Measurements from ENCODE around the gene UBE2V1. TPM values are rescaled to one million over a fixed set of nuclear protein-coding genes. Genes with fewer than 3 reads are reported as not detected.
"Not testable (repeated sequence)": the region's sequence is repeated elsewhere in the genome, so short reads cannot be mapped to it uniquely, and the experiment has no call there.

The UBE2V1 gene
- total RNA-seq, 6 donors from 2014 or later = 50.3 to 116 (median 69.9) TPM

DNA sequence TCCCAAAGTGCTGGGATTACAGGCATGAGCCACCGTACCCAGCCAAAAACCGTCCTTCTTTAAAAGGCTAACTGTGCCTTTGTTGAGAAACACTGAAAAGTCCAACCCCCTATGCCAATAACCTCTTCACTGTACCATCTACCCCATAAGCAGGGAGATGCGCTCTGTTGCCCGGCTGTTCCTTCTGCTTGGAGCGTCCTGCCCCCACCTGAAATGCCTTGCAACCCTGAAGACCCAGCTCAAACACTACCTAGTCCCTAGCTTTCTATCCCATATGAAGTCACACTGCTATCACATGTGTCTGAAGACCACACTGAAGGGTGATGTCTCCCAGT lies 27.8 kb downstream of the UBE2V1 start:
- Histone ChIP-seq H3K36me3 (peaks cover 3 to 49% (median 20%) of the 10 kb centered on the region in 4 donors), H3K27me3 (no peaks in the 10 kb centered on the region), H3K27ac (peak overlapping the region in 3 of 4 donors; percentile 78 to 86 (median 85)), H3K4me1 (peaks cover 25 to 30% (median 29%) of the 10 kb centered on the region in 4 donors), H3K4me3 (peak overlapping the region in 1 of 4 donors; percentile 34), H3K9me3 (no peaks in the 10 kb centered on the region)
- DNase-seq (no peak), ATAC-seq (ENCODE audit: low FRiP score in 2 of 2) (no peak)
- 53 to 79% methylated on average over 3 to 5 of the region's 5 CpGs for WGBS, 2 donors
- TF ChIP-seq POLR2A (IDR thresholded peaks at IDR 0.05) (no peak), POLR2AphosphoS5 (IDR thresholded peaks at IDR 0.05) (no peak), EP300 (IDR thresholded peaks at IDR 0.05) (no peak)
- TF ChIP-seq, protein P1, sequence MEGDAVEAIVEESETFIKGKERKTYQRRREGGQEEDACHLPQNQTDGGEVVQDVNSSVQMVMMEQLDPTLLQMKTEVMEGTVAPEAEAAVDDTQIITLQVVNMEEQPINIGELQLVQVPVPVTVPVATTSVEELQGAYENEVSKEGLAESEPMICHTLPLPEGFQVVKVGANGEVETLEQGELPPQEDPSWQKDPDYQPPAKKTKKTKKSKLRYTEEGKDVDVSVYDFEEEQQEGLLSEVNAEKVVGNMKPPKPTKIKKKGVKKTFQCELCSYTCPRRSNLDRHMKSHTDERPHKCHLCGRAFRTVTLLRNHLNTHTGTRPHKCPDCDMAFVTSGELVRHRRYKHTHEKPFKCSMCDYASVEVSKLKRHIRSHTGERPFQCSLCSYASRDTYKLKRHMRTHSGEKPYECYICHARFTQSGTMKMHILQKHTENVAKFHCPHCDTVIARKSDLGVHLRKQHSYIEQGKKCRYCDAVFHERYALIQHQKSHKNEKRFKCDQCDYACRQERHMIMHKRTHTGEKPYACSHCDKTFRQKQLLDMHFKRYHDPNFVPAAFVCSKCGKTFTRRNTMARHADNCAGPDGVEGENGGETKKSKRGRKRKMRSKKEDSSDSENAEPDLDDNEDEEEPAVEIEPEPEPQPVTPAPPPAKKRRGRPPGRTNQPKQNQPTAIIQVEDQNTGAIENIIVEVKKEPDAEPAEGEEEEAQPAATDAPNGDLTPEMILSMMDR (IDR thresholded peaks at IDR 0.05) = no peak

DNA sequence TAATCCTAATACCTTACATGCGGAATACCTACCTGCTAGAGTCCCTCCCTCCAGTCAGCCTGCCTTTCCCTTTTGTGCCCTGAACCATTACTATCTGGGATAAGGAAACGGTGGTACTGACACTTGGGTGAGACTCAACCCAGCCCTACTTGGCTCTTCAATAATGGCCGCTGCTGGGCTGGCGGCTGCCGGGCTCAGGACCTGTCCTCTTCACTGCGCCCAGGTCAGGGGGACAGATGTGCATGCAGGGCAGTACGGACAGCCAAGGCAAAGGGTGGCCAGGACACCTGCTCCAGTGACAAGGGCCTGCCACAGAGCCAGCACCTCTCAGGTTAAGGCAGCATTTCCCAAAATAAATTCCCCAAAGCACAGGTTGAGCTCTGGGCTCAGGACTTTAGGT lies 29.9 kb downstream of the UBE2V1 start:
- Histone ChIP-seq H3K36me3 (peaks cover 3 to 33% (median 18%) of the 10 kb centered on the region in 4 donors), H3K4me1 (peaks cover 25 to 30% (median 29%) of the 10 kb centered on the region in 4 donors), H3K9me3 (no peaks in the 10 kb centered on the region), H3K4me3 (no peak overlapping the region), H3K27me3 (no peaks in the 10 kb centered on the region), H3K27ac (no peak overlapping the region)
- no peak for DNase-seq
- no peak for TF ChIP-seq POLR2A (IDR thresholded peaks at IDR 0.05)
- TF ChIP-seq, protein P1 (IDR thresholded peaks at IDR 0.05) = no peak
- TF ChIP-seq POLR2AphosphoS5 (IDR thresholded peaks at IDR 0.05) = no peak
- no peak for ATAC-seq (ENCODE audit: low FRiP score in 2 of 2)
- WGBS, 2 donors = 75 to 95% methylated on average over 2 to 7 of the region's 7 CpGs

DNA sequence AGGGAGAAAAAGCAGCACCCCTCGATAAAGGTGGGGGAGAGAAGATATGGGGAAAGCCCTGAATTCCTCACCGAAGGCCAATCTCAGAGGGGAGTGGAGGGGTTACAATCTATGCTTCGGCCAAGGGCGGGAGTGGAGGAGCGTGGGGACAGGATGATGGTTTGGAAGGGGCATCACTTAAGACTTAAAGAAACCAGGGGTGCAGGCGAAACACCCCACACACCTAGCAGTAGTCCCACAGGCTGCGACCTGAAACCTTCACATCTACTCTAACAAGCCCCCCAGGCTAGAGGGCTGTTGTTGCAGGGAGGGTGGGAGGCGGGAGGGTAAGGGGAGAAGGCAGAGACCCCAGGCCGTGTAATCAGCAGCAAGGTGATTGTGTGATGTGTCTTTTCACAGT lies 30.9 kb downstream of the UBE2V1 start:
- peaks cover 3 to 28% (median 18%) of the 10 kb centered on the region in 4 donors for H3K36me3 ChIP-seq

DNA sequence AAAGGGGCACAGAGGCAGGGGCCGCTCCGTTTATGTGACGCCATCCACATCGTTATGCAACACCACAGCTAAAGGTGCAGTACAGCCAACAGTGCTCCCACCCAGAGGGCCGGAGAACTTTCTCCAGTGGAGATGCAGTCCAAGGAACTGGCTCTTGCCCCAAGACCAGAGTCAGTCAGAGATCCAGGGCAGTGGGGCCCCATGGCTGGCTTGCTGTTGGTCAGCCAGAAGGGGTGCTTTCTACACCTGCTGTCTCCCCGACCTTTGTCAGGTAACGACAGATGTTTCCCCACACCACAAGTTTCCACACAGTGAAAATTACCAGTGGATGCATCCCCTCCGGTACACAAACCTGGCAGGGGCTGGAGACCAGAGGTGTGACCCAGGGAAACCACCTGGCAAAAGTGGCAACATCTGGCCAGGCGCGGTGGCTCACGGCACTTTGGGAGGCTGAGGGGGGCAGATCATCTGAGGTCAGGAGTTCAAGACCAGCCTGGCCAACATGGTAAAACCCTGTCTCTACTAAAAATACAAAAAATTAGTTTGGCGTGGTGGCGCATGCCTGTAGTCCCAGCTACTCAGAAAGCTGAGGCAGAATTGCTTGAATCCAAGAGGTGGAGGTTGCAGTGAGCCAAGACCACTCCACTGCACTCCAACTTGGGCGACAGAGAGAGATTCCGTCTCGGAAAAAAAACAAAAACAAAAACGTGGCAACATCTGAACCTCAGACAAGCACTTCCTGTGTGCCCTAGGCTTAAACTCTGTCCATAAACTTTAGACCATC lies 34.9 kb downstream of the UBE2V1 start:
- H3K27me3 ChIP-seq = no peaks in the 10 kb centered on the region
- DNase-seq (peak in 1 of 2 donors; percentile 17), ATAC-seq (ENCODE audit: low FRiP score in 2 of 2) (peak in 1 of 2 donors; percentile 58)
- H3K4me3 ChIP-seq = no peak overlapping the region
- 59 to 64% methylated on average over 16 to 17 of the region's 17 CpGs for WGBS, 2 donors
- peaks cover 3 to 11% (median 6%) of the 10 kb centered on the region in 4 donors for H3K4me1 ChIP-seq
- H3K9me3 ChIP-seq = no peaks in the 10 kb centered on the region
- peaks cover 3 to 21% (median 14%) of the 10 kb centered on the region in 4 donors for H3K36me3 ChIP-seq
- no peak overlapping the region for H3K27ac ChIP-seq
- no peak for TF ChIP-seq EP300 (IDR thresholded peaks at IDR 0.05)
- TF ChIP-seq POLR2A (IDR thresholded peaks at IDR 0.05) = no peak
- TF ChIP-seq POLR2AphosphoS5 (IDR thresholded peaks at IDR 0.05) = no peak
- TF ChIP-seq, protein P1 (IDR thresholded peaks at IDR 0.05) = no peak

More for the DNA sequence above, 30.9 kb downstream of the UBE2V1 start:
- not testable (repeated sequence) for H3K9me3 ChIP-seq; DNase-seq; H3K4me3 ChIP-seq; H3K27ac ChIP-seq; H3K27me3 ChIP-seq; ATAC-seq (ENCODE audit: low FRiP score in 2 of 2)
- 81 to 88% methylated on average over 9 of the region's 9 CpGs for WGBS, 2 donors
- H3K4me1 ChIP-seq = peaks cover 21 to 22% (median 21%) of the 10 kb centered on the region in 4 donors

DNA sequence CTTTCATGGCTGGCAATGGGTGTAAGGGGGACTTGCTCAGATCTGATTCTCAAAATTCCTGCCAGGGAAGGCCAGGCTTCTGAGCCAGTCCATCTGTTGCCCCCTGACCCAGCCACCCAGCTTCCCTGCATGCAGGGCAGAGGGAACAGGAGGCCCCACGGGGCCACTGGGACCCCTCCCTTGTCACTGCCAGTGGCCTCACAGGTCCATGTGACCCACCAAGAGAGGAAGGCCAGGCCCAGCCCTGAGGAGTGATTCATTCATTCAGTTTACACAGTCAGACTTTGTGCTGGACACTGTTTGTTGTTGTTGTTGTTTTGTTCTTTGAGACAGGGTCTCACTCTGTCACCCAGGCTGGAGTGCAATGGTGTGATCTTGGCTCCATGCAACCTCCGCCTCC lies 39.5 kb downstream of the UBE2V1 start:
- 66 to 100% methylated on average over 1 to 2 of the region's 2 CpGs for WGBS, 2 donors
- H3K27me3 ChIP-seq = no peaks in the 10 kb centered on the region
- DNase-seq (peak in 1 of 2 donors; percentile 29), ATAC-seq (ENCODE audit: low FRiP score in 2 of 2) (no peak)
- H3K4me1 ChIP-seq = peaks cover 14 to 23% (median 16%) of the 10 kb centered on the region in 4 donors
- H3K9me3 ChIP-seq = no peaks in the 10 kb centered on the region
- H3K4me3 ChIP-seq = no peak overlapping the region
- H3K36me3 ChIP-seq = no peaks in the 10 kb centered on the region
- no peak overlapping the region for H3K27ac ChIP-seq
- no peak for TF ChIP-seq EP300 (IDR thresholded peaks at IDR 0.05)
